Stimulated activated CD8-positive, alpha-beta memory T cell treated with anti-CD3 and anti-CD28 coated beads, Interleukin-15, amount 100 ng/mL, for 48 hours (primary cell): ENCODE data around the gene NRG2.

Experiments
- DNase-seq, 2 donors: peaks; one replicate each; pipeline ENCODE4 v3.0.0-alpha.2; 2020; ENCODE audit warnings: low read depth in 2 of 2

Gene NRG2

DNA sequence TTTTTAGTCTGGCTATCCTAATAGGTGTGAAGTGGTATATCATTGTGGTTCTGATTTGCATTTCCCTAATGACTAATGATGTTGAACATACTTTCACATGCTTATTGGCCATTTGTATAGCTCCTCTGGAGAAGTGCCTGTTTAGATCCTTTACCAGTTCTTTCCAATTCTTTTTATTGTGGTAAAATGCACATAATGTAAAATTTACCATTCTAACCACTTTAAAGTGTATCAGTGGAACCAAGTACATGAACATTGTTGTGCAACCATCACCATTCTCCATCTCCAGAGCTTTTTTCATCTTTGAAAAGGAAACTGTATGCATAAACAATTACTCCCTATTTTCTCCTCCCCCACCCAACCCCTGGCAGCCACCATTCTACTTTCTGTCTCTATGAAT lies 95.4 kb downstream of the NRG2 start:
- DNase-seq, result no peak

DNA sequence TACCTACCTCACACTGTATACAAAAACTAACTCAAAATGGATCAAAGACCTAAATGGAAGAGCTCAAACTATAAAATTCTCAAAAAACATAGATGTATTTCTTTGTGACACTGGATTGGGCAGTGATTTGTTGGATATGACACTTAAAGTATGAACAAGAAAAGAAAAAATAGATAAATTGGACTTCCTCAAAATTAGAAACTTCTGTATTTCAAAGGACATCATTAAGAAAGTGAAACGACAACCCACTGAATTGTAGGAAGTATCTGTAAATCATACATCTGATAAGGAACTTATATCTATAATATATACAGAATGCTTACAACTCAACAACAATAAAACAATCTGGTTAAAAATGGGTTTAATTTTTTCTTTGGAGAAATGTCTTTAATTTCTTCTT lies 96.7 kb downstream of the NRG2 start:
- DNase-seq, result no peak

DNA sequence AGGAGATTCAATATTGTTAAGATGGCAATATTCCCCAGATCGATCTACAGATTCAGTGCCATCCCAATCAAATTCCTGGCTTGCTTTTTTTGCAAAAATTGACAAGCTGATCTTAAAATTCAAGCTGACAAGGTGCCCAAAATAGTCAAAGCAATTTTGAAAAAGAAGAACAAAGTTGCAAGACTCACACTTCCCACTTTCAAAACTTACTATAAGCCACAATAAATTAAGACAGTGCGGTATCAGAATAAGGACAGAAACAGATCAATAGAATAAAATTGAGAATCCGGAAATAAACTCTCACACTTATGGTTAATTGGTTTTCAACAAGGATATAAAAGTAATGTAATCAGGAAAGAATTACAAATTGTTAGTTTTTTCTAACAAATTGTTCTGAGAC lies 97.1 kb downstream of the NRG2 start:
- no peak for DNase-seq

DNA sequence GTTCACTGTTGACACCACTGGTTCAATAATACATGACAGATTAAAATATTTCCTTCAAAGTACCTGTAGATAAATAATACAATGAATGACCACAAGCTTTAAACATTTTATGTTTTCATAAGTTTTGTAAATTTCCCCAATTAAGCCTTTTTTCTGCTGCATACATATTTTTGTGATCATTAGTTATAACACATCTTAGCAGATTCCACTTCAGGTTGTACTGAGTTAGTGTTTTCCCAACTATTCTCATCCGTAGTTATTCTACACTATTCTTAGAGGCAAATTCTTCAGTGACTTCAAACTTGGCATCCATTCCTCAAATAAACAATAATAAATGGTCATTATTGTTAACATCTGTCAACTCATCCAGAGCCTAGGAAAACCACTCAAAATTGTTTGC lies 100.9 kb downstream of the NRG2 start:
- DNase-seq, result no peak

DNA sequence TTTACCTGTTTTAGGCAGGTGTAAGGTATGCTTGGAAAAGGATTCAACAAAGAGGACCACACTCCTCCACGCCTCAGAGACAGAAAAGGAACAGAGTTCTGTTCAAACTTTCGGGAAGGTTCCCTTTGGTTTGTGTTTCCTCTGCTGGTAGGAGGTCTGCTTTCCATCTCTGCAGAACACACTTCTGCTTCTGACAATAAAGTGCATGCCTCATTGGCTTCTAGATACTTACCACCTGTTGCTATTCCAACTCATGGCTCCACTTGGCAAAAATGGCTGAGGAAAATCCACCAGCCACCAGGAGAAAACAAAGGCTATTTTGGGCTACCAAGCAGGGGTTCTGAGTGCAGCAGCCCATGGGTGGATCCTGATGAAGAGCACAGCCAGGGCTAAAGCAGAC lies 112.7 kb downstream of the NRG2 start:
- no peak for DNase-seq

- DNase-seq, result no peak
Measured at GRCh38 chr5:139926797-139927503, 116.1 kb downstream of the NRG2 start.

DNA sequence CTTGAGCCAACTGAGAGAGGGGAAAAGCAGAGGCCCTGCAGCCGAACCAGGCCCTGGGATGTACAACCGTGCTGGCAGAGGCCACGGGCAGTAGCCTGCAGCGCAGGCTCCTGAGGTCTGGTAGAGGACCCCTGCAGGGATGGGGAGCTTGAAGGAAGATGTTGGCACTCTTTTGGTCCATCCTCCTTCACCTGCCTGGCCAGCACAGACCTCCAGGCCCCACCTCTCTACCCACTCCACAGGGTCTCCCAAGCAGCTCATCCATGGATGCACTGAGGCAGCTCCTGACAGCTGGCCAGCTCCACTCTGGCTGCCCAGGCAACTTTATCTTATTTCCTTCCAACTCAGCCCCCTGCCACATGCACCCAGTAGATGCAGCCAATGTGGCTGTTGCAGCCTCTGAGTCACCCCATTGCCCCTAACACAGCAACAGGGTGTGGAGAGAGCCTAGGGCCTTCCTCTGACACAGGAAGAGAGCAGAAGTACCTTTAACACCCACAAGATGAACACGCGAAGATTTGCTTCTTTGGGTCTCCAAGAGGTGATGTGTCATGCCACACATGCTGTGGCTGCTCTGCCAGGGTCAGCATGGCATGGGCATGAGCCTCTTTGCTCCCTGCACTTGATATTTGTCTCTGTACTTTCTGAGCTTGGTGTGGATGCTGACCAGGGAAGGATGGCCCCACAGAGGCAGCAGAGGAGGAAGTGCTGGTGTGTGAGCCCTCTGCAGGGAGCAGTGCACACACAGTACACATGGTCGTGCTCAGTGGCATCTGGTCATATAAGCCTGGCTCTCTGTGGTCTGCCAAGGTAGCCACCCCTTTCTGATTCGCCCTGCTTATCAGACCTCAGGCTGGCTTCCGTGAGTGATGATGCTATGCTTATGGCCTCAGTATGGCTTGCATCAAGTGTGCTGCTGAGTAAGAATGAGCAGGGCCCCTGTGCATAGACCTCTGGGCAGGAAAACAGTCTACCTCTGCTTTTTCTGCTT lies 117.2 kb downstream of the NRG2 start:
- DNase-seq, result no peak

- no peak for DNase-seq
Measured at GRCh38 chr5:139925216-139925562, 117.9 kb downstream of the NRG2 start.

- DNase-seq, result no peak
Measured at GRCh38 chr5:139924294-139925215, 118.5 kb downstream of the NRG2 start.

GRCh38 chr5:139919308-139919707 lies 123.8 kb downstream of the NRG2 start:
- no peak for DNase-seq

DNA sequence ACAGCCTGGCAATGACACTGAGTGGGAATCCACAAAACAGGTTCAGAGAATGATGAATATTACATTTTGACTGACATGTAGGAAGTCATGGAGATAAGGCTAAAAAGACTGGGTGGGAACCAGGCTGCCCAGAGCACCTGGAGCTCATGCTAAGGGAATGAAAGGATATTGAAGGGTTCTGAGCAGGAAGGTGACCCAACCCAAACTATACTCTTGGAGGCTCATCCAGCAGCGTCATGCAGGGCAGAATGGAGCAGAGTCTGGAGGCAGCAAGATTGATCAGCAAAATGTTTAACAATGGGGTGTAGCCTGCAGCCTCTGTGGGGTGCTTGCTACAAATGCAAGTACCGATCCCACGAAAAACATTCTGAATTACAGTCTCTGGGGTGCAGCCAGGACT lies 127.3 kb downstream of the NRG2 start:
- DNase-seq, result no peak

DNA sequence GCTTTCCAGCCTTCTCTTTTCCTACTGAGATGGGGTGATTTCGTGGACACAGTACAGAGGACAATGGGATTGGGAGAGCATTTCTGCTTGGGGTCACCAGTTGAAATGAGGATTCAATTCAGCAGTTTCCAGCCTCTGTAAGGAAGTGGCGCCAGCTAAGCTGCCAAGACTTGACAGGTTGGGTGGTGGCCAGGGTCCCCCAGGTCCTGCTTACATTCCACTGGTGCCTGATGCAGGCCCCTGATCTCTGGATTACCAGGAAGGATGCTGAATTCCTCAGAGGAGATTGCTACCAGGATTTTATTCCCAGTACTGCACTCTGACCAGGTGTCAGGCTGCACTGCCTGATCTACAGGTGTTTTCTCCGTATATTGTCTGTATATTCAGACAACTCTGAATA lies 127.8 kb downstream of the NRG2 start:
- DNase-seq, result no peak

GRCh38 chr5:139914218-139914807 lies 128.8 kb downstream of the NRG2 start:
- no peak for DNase-seq

GRCh38 chr5:139912804-139913203 lies 130.3 kb downstream of the NRG2 start:
- no peak for DNase-seq

GRCh38 chr5:139912158-139912557 lies 130.9 kb downstream of the NRG2 start:
- no peak for DNase-seq

- no peak for DNase-seq
Measured at GRCh38 chr5:139911425-139912120, 131.5 kb downstream of the NRG2 start.

DNA sequence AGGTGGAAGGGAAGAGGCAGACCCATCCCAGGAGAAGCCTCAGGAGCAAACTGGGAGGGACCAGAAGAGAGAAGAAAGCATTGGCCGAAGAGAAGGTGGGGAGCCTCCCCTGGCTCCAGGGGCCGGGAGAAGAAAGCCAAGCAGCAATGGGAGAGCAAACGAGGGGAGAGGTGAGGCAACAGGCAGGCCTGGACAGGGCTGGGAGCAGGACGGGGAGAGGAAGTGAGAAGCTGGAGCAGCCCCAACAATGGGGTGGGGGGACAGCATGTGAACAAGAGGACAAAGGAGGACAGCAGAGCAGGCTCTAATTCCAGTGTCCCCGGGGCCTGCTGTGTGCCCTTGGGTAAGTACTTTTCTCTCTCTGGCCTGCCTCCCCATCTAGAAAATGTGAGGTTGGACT lies 132.2 kb downstream of the NRG2 start:
- DNase-seq, result no peak

DNA sequence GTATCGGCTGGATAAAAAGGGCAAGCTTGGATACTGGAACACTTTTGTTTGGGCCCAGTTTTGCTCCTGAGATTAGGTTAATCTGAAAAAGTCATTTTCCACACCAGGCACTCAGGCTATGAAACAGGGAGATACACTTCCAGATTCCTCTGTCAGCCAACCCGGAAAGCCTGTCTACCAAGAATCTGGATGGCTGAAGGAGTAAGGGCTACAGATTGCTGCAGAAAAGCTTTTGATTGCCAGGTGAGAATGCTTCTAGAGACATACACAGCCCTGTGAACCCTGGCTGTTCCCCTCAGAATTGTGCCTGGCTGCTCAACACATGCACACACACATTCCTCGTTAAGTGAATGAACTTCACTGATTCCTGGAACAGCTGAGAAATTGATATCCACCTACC lies 133.1 kb downstream of the NRG2 start:
- no peak for DNase-seq

GRCh38 chr5:139908749-139909148 lies 134.3 kb downstream of the NRG2 start:
- DNase-seq, result no peak

DNA sequence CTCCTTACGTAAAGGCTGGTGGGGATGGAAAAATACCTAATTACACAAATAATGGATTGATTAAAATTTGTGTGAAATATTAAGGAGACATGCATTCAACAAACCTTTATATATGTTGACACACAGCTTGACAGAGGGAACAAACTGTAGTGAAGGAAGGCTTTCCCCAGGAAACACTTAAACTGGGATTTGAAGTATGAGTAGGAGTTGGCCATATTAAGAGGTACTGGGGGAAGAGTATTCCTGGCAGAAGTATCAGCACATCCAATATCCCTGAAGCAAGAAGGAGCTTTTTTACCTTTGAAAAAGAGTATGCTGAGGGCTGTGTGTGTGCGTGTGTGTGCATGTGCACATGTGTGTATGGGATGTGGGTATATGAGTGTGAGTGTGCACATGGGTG lies 136.4 kb downstream of the NRG2 start:
- DNase-seq, result no peak
